Activated naive CD8-positive, alpha-beta T cell (primary cell): Measurements from ENCODE around the gene DUSP22.

Experiments
- H3K27ac Mint-ChIP-seq: one replicate; pipeline ENCODE4 v1.8.0; 2021; ENCODE audit warnings: mixed read lengths
- H3K27me3 Mint-ChIP-seq: one replicate; pipeline ENCODE4 v1.8.0; 2021; ENCODE audit warnings: mixed read lengths
- H3K36me3 Mint-ChIP-seq: one replicate; pipeline ENCODE4 v1.8.0; 2021; ENCODE audit warnings: mixed read lengths
- H3K4me1 Mint-ChIP-seq: one replicate; pipeline ENCODE4 v1.8.0; 2021; ENCODE audit warnings: low read depth, mixed read lengths
- H3K4me3 Mint-ChIP-seq: one replicate; pipeline ENCODE4 v1.8.0; 2021; ENCODE audit warnings: mild to moderate bottlenecking, mixed read lengths
- H3K9me3 Mint-ChIP-seq: one replicate; pipeline ENCODE4 v1.8.0; 2021; ENCODE audit warnings: low read depth, mixed read lengths

The DUSP22 gene

GRCh38 chr6:337805-338368 is 45.6 kb downstream of the DUSP22 start:
- Mint-ChIP-seq H3K27ac (peak overlapping the region; percentile 85), H3K4me1 (peaks cover 69% of the 10 kb centered on the region), H3K27me3 (no peaks in the 10 kb centered on the region), H3K4me3 (peak overlapping the region; percentile 83), H3K9me3 (no peaks in the 10 kb centered on the region), H3K36me3 (peaks cover 10% of the 10 kb centered on the region)

- peak overlapping the region; percentile 84 for H3K4me3 Mint-ChIP-seq
- no peaks in the 10 kb centered on the region for H3K27me3 Mint-ChIP-seq
- no peaks in the 10 kb centered on the region for H3K9me3 Mint-ChIP-seq
- H3K27ac Mint-ChIP-seq, result peak overlapping the region; percentile 83
- peaks cover 69% of the 10 kb centered on the region for H3K4me1 Mint-ChIP-seq
- peaks cover 10% of the 10 kb centered on the region for H3K36me3 Mint-ChIP-seq
These were observed 46.6 kb downstream of the DUSP22 start for GRCh38 chr6:338815-339262.

GRCh38 chr6:339480-339879 is 47.2 kb downstream of the DUSP22 start:
- H3K27me3 Mint-ChIP-seq, result no peaks in the 10 kb centered on the region
- peaks cover 70% of the 10 kb centered on the region for H3K4me1 Mint-ChIP-seq
- H3K36me3 Mint-ChIP-seq, result peaks cover 10% of the 10 kb centered on the region
- H3K4me3 Mint-ChIP-seq, result peak overlapping the region; percentile 84
- peak overlapping the region; percentile 83 for H3K27ac Mint-ChIP-seq
- no peaks in the 10 kb centered on the region for H3K9me3 Mint-ChIP-seq

- Mint-ChIP-seq H3K4me3 (peak overlapping the region; percentile 84), H3K9me3 (no peaks in the 10 kb centered on the region), H3K27ac (peak overlapping the region; percentile 83), H3K4me1 (peaks cover 70% of the 10 kb centered on the region), H3K36me3 (peaks cover 10% of the 10 kb centered on the region), H3K27me3 (no peaks in the 10 kb centered on the region)
These were observed 48.1 kb downstream of the DUSP22 start for GRCh38 chr6:340186-340955.

GRCh38 chr6:340991-341827 is 48.9 kb downstream of the DUSP22 start:
- peaks cover 7% of the 10 kb centered on the region for H3K36me3 Mint-ChIP-seq
- no peak overlapping the region for H3K4me3 Mint-ChIP-seq
- no peaks in the 10 kb centered on the region for H3K27me3 Mint-ChIP-seq
- no peak overlapping the region for H3K27ac Mint-ChIP-seq
- no peaks in the 10 kb centered on the region for H3K9me3 Mint-ChIP-seq
- peaks cover 63% of the 10 kb centered on the region for H3K4me1 Mint-ChIP-seq

GRCh38 chr6:341914-342831 is 49.9 kb downstream of the DUSP22 start:
- peak overlapping the region; percentile 20 for H3K4me3 Mint-ChIP-seq

GRCh38 chr6:342832-343179 is 50.5 kb downstream of the DUSP22 start:
- no peaks in the 10 kb centered on the region for H3K27me3 Mint-ChIP-seq
- no peaks in the 10 kb centered on the region for H3K9me3 Mint-ChIP-seq
- H3K4me1 Mint-ChIP-seq, result peaks cover 47% of the 10 kb centered on the region
- H3K4me3 Mint-ChIP-seq, result no peak overlapping the region
- peaks cover 8% of the 10 kb centered on the region for H3K36me3 Mint-ChIP-seq
- no peak overlapping the region for H3K27ac Mint-ChIP-seq

More at GRCh38 chr6:341914-342831, 49.9 kb downstream of the DUSP22 start:
- peaks cover 4% of the 10 kb centered on the region for H3K36me3 Mint-ChIP-seq
- no peaks in the 10 kb centered on the region for H3K9me3 Mint-ChIP-seq
- peaks cover 54% of the 10 kb centered on the region for H3K4me1 Mint-ChIP-seq
- H3K27me3 Mint-ChIP-seq, result no peaks in the 10 kb centered on the region
- no peak overlapping the region for H3K27ac Mint-ChIP-seq

- no peak overlapping the region for H3K27ac Mint-ChIP-seq
- H3K36me3 Mint-ChIP-seq, result peaks cover 9% of the 10 kb centered on the region
- no peaks in the 10 kb centered on the region for H3K27me3 Mint-ChIP-seq
- H3K4me3 Mint-ChIP-seq, result no peak overlapping the region
- H3K9me3 Mint-ChIP-seq, result no peaks in the 10 kb centered on the region
- peaks cover 42% of the 10 kb centered on the region for H3K4me1 Mint-ChIP-seq
These were observed 51.1 kb downstream of the DUSP22 start for GRCh38 chr6:343226-343935.

GRCh38 chr6:343960-344815 is 51.9 kb downstream of the DUSP22 start:
- Mint-ChIP-seq H3K4me3 (no peak overlapping the region), H3K27ac (no peak overlapping the region), H3K4me1 (peaks cover 34% of the 10 kb centered on the region), H3K9me3 (no peaks in the 10 kb centered on the region), H3K36me3 (peaks cover 11% of the 10 kb centered on the region), H3K27me3 (no peaks in the 10 kb centered on the region)

GRCh38 chr6:344816-345340 is 52.6 kb downstream of the DUSP22 start:
- peaks cover 15% of the 10 kb centered on the region for H3K36me3 Mint-ChIP-seq
- H3K4me1 Mint-ChIP-seq, result peaks cover 27% of the 10 kb centered on the region
- H3K27ac Mint-ChIP-seq, result no peak overlapping the region

GRCh38 chr6:345747-346385 is 53.6 kb downstream of the DUSP22 start:
- peaks cover 18% of the 10 kb centered on the region for H3K4me1 Mint-ChIP-seq
- H3K27me3 Mint-ChIP-seq, result no peaks in the 10 kb centered on the region
- H3K9me3 Mint-ChIP-seq, result no peaks in the 10 kb centered on the region
- H3K27ac Mint-ChIP-seq, result no peak overlapping the region
- H3K36me3 Mint-ChIP-seq, result peaks cover 19% of the 10 kb centered on the region
- no peak overlapping the region for H3K4me3 Mint-ChIP-seq

More at GRCh38 chr6:344816-345340, 52.6 kb downstream of the DUSP22 start:
- Mint-ChIP-seq H3K4me3 (no peak overlapping the region), H3K27me3 (no peaks in the 10 kb centered on the region), H3K9me3 (no peaks in the 10 kb centered on the region)

- H3K27ac Mint-ChIP-seq, result no peak overlapping the region
These were observed 54.2 kb downstream of the DUSP22 start for GRCh38 chr6:346386-347030.

More at GRCh38 chr6:346386-347030, 54.2 kb downstream of the DUSP22 start:
- H3K4me1 Mint-ChIP-seq, result peaks cover 13% of the 10 kb centered on the region
- peaks cover 19% of the 10 kb centered on the region for H3K36me3 Mint-ChIP-seq
- no peaks in the 10 kb centered on the region for H3K27me3 Mint-ChIP-seq
- H3K9me3 Mint-ChIP-seq, result no peaks in the 10 kb centered on the region
- no peak overlapping the region for H3K4me3 Mint-ChIP-seq
